RCC 7860 (cell line): ENCODE data around the gene TBX15.
"Not testable (repeated sequence)": the region's sequence is repeated elsewhere in the genome, so short reads cannot be mapped to it uniquely, and the experiment has no call there.

Source experiments
- DNase-seq: peaks from one replicate; pipeline ENCODE4 v3.0.0-alpha.2; 2015; ENCODE audit warnings: low spot score
- FAIRE-seq: peaks from 2 replicates; lab custom pipeline; 2012; peaks lifted over from hg19 to GRCh38; lab: Jason Lieb, UNC

TBX15 gene

DNA sequence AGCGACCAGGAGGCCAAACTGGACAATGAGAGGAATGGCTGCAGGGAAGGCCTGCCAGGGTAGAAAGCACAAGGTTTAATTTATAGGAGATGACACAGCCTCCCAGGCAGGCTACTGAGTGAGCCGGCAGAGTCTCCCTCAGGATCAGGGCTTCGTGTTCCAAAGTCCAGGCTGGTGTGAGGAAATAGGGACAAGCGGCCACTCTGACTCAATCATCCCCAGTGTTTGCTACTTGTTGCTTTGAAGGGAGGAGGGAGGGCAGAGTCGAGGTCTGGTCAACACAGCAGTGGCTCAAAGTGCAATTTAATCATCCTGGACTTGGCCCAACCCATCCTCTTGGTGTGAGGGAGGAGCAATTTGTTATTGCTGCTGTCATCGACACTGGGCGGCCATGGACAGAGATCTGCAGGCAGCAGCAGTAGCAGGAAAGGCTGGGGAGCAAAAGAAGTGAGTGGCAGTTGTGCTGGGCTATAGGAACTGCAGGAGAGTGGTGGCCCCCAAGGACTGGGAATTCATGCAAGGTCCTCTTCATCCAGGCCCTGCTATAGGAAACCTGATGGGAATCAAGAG lies 27.5 kb downstream of the TBX15 start:
- DNase-seq, result peak; percentile 95

DNA sequence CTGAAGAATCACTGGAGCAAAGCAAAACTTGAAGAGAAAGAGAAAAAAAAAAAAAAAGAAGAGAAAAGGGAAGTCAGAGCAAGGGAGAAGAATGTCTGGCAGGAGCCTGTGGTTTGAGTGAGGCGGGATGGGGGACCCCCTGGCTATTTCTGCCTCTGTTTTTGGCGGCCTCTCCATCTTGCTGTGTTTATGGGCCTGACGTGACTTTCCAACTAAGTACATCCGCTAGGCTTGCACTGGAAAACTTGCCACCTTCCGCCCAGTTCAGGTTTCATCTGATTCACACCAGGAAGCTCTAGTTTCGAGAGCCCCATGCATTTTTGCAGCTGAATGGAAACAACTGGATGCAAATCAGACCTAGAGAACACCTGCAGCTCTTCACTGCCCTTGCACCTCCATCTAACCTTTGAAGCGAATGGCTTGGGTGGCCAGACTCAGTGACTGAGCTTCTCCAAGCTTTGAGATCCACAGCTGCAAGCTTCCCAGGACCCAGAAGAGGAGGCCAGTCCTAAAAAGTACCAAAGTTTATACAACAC lies 28.0 kb downstream of the TBX15 start:
- FAIRE-seq (no peak), DNase-seq (peak; percentile 52)

More for the DNA sequence above, 27.5 kb downstream of the TBX15 start:
- peak; percentile 90 for FAIRE-seq

DNA sequence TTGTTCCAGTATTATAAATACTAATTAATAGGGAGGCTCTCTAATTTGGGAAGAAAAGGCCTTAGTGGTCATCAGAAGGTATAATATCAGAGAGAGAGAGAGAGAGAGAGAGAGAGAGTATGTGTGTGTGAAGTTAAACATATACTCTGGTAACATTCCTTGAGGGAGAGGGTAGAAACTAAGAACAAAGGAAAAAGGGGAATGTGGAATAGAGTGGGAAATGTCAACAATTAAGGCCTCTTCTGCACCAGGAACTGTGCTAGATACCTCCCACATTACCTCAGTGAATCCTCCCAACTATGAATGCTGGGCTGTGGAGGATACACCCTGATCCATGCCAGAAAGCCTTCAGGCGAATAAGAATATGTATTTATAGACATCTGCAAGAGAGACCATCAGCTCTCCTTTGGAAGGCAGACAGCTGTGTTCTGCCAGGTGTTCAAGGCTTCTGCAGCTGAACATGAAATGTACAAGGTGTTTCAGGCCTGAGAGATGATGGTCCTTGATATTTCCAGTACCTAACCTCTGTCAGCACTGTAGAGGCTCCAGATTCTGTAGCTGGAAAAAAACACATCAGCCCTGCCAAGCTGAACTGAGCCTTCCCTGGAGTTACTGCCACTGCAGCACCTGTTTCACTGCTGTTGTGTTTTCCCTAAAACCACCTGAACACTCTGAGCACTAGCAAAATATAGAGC lies 29.1 kb downstream of the TBX15 start:
- DNase-seq, result no peak
- FAIRE-seq, result no peak

- DNase-seq (no peak), FAIRE-seq (no peak)
Measured at GRCh38 chr1:118958140-118958539, 30.0 kb downstream of the TBX15 start.

- not testable (repeated sequence) for FAIRE-seq
Measured at GRCh38 chr1:118957579-118957978, 30.6 kb downstream of the TBX15 start.

GRCh38 chr1:118954301-118954905 lies 33.7 kb downstream of the TBX15 start:
- no peak for FAIRE-seq
- peak; percentile 12 for DNase-seq

More at GRCh38 chr1:118957579-118957978, 30.6 kb downstream of the TBX15 start:
- not testable (repeated sequence) for DNase-seq

DNA sequence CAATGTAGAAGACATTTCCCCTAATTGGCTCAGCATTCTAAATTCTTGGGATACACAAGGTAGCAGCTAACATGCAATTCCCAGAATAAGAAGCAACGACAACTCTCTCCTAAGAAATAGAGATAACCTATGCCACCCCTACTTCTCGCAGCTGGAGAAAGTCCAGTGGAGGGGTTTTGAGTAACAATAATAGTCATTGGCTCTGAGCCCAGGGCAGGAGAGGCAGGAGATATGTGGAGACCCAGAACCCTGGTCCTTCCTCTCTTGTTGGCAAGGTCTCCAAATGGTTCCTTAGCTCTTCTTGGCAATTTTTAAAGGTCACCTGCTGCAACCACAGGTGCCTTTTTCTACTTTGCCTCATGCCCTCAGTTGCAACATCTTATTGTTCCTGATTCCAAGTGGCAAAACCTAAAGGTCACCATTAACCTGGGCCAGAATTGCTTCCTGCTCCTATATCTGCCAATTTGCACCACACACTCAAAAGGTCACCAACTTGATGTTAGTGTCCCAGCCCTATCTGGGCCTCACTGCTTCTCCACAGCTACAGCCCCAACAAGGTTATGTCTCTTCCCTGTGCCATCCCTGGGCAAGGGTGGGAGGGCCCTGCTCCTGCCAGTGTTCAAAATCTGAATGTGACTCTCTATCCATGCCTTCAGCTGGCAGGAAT lies 36.7 kb downstream of the TBX15 start:
- FAIRE-seq (no peak), DNase-seq (no peak)

DNA sequence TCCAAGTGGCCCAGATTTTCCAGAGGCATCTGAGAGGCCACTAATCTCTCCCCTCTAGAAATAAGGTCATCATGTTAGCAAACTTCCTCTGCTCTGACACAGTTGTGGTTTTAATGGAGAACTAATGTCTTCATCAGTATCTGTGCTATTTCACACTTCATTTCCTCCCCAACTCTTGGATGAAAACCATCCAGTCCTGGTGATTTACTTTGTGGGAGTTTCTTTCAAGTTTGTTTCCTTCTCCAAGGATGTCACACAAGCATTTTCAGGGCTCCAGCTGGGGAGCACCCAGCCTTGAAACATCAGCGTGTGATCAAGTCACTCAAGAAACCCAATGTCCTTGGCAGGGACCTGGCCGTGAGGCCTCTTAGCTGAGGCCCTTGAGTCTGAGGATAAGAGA lies 38.8 kb downstream of the TBX15 start:
- FAIRE-seq (peak; percentile 99), DNase-seq (peak; percentile 98)

- FAIRE-seq, result no peak
- no peak for DNase-seq
Measured at GRCh38 chr1:118948846-118949245, 39.3 kb downstream of the TBX15 start.

DNA sequence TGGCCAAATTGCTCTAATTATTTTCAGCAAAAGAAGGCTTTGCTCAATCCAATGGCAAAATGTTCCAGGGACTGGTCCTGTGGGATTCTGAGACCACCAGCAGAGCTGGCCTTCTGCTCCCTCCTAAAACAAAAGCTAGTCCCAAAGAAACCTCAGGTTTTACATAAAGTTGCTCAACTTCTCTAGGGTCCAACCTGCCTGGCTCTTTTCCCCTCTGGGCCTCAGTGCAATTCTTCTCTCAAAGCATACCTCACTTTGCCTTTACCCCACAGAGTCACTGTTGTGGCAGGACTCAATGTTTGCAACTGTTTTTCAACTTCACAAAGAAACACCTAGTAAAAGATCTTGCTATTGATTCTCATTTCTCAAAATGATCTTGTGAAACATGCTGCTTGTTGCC lies 39.8 kb downstream of the TBX15 start:
- peak; percentile 9 for DNase-seq
- FAIRE-seq, result no peak

DNA sequence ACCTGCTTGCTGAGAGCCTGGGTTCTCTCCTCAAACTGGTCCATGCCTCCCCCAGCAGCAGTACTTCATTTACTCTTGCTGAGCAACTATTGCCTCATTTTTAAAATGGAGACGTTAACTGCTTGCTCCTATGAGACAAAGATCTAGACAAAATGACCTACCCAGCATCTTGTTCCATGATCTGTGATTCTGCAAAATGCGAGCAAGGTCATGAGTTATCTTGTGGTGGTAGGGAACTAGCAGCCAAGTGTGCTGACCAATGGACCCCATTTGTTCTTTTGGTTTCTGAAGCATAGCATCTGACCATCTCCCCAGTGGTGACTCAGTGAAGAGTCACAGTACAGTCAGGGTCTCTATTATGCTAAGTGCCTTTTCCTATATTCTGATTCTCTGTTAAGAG lies 40.4 kb downstream of the TBX15 start:
- FAIRE-seq (peak; percentile 99), DNase-seq (peak; percentile 98)

DNA sequence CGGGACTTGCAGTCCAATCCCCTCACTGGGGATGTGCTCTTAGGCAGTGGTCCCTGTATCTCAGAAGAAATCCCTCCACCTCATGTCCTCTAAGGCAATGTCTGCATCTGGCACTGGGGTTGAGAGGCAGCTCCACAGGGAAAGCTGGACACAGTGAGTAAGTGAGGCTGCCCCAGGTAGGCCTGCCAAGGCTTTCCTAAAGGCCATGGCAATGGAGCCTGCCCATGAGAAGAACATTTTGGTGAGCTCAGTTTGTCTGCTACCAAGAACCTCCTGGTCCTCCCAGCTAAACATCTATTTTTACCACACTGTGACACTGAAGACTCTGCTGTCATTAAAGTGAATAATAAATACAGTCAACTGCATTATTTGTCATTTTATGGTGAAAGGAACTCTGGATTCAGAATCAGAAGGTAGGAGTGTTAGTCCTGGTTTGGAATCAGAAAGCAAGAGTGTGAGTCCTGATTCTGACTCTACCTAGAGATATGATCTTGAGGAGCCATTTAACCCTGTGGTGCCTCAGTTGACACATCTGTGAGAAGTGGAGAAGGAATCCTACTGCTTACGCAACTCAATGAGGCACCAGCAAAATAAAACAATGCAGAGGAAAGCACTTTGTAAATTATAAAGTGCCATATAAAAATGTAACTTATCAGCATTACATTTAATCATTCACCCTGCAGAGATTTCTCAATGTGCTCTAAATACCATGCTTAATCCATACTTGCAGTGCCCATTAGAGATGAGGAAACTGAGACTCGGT lies 41.0 kb downstream of the TBX15 start:
- DNase-seq, result no peak
- FAIRE-seq, result no peak

GRCh38 chr1:118945489-118945888 lies 42.7 kb downstream of the TBX15 start:
- DNase-seq, result peak; percentile 87
- peak; percentile 99 for FAIRE-seq

DNA sequence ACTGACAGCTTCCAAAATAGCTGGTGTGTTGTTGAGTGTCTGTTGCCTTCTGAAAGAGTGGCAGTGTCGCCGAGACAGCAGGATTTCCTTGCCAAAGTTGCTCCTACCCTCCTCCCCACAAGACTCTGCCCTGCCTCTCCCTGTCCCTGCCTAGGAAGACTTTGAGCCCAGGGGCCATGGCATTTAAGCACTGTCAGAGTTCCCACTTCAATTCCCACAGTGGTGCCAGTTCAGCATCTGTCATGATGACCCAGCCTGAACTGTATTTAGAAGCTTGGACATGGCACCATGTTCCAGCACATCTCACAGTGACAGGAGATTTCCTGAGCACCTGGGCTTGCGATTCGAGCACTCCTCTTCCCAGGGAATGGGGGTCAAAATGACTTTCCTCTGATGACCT lies 43.6 kb downstream of the TBX15 start:
- DNase-seq, result no peak
- FAIRE-seq, result no peak

GRCh38 chr1:118944133-118944532 lies 44.0 kb downstream of the TBX15 start:
- FAIRE-seq (no peak), DNase-seq (peak; percentile 48)

GRCh38 chr1:118940957-118941356 lies 47.2 kb downstream of the TBX15 start:
- FAIRE-seq, result no peak
- no peak for DNase-seq

DNA sequence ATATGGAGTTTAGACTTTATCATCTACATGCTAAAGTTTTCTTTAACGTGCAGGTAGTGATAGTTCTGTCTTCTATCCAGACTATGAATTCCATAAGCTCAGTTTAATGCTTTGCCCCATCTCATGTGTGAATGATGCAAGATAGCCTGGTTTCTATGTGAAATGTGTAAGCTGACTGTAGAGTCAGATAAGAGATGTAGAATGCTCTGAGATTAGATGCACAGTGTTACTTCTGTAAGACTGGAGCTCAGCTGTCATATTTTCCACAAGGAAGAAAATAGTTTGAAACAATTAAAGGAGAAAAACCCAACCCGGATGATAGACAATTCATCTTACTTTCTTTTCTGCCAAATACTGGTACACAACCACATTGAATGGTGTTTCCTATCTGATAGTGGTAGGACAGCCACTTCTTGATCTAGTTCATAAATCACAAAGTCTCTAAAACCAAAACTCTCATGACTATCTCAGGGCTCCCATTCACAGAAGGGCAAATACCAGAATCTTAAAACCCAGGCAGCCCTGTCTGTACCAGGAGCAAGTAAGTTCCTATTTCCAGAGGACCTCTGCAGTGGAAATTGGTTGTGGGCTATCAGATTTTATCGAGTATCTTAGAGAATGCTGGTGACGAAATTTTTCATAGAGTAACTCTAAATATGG lies 50.6 kb downstream of the TBX15 start:
- DNase-seq (no peak), FAIRE-seq (no peak)

DNA sequence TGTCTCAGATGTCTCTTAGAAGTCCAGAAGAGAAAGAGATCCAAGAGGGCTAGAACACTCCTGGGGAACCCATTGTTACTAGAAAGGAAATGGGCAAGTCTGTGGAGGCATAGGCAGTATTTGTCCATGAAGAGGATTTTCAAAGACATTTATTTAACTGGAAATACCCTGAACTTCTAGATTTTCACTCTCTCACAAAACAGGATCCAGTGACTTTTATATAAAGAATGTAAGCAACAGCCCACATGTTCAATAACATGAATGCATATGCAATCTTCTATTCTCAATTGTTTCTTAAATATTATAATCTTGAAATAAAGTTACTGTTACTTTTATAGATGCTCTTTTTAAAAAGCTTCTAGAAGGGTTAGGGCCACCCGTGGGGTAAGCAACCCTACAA lies 53.4 kb downstream of the TBX15 start:
- DNase-seq (no peak), FAIRE-seq (no peak)

- DNase-seq, result no peak
- no peak for FAIRE-seq
Measured at GRCh38 chr1:118933051-118933781, 54.9 kb downstream of the TBX15 start.

DNA sequence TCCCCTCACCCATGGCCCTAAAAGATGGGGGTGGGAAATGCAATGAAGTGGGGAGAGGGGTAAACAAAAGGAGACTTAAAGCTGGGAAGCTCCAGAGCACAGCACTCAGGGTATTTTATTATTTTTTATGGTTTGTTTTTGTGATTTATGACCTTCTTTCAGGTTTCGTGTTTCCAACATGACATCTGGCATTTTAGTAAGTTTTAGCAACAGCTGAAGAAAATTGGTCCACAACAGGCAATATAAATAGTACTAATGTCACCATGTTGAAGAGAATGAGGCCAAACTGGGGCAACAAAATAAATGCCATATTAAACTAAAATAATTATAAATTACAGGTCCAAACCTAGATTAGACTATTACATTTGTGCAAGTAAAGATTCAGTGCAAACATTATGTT lies 56.3 kb downstream of the TBX15 start:
- FAIRE-seq (no peak), DNase-seq (no peak)
